Cerebellar cortex (tissue), 1 donor: ENCODE results near the gene RAB11B.
"Not testable (repeated sequence)": the region's sequence is repeated elsewhere in the genome, so short reads cannot be mapped to it uniquely, and the experiment has no call there.

Source experiments
- DNase-seq: peaks from one replicate; pipeline ENCODE4 v3.0.0-alpha.2; 2015; ENCODE audit warnings: low spot score

Gene RAB11B

DNA sequence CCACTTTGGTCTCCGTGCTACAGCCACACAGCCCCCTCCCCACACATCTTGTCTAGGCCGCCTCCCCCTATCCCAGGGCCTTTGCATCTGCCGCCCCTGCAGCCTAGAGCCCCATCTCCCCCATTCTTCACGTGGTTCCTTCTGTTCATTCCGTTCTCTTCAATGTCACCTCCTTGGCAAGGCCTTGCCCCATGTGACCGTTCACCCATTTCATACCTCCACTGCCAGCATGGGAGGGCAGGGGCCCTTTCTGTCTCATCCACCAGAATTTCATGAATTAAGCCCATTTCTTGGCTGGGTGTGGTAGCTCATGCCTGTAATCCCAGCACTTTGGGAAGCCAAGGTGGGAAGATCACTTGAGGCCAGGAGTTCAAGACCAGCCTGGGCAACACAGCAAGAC, 38.9 kb downstream of the RAB11B start:
- no peak for DNase-seq

DNA sequence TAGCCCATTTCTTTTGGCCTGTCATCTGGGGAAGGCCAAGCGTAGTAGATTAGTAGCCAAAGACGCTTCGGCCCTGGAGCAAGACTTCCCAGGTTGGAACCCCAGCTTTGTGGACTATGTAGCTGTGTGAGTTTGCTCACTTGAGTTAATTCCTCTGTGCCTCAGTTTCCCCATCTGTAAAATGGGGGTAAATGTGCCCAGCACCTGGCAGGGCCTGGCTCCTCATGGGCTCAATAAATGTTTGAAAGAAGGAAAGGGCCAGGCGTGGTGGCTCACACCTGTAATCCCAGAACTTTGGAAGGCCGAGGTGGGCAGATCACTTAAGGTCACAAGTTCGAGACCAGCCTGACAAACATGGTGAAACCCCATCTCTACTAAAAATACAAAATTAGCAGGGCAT, 39.7 kb downstream of the RAB11B start:
- DNase-seq: no peak

DNA sequence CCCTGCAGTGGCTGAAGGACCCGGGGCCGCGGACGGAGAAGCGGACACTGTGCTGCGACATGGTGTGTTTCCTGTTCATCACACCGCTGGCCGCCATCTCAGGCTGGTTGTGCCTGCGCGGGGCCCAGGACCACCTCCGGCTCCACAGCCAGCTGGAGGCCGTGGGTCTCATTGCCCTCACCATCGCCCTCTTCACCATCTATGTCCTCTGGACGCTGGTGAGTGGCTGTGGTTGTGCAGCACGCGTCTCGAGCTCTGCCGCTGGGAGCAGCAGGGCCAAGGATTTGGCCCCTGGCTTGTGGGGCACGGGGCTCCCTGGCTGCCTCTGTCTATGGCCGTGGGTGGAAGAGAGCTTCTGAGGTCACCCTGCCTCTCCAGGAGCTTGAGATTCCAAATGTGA, 40.5 kb downstream of the RAB11B start:
- DNase-seq: no peak

DNA sequence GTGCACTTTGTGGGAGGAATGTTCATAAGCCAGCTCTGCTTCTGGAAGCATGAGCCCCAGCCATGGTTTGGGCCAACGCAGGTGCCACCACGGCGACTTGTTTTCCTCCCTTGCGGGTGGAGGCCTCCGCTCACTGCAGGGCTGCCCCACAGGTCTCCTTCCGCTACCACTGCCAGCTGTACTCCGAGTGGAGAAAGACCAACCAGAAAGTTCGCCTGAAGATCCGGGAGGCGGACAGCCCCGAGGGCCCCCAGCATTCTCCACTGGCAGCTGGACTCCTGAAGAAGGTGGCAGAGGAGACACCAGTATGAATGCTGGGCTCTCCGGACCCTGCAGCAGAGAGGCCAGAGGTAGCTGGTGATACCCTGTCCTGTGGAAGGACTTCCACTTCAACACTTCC, 48.1 kb downstream of the RAB11B start:
- no peak for DNase-seq

DNA sequence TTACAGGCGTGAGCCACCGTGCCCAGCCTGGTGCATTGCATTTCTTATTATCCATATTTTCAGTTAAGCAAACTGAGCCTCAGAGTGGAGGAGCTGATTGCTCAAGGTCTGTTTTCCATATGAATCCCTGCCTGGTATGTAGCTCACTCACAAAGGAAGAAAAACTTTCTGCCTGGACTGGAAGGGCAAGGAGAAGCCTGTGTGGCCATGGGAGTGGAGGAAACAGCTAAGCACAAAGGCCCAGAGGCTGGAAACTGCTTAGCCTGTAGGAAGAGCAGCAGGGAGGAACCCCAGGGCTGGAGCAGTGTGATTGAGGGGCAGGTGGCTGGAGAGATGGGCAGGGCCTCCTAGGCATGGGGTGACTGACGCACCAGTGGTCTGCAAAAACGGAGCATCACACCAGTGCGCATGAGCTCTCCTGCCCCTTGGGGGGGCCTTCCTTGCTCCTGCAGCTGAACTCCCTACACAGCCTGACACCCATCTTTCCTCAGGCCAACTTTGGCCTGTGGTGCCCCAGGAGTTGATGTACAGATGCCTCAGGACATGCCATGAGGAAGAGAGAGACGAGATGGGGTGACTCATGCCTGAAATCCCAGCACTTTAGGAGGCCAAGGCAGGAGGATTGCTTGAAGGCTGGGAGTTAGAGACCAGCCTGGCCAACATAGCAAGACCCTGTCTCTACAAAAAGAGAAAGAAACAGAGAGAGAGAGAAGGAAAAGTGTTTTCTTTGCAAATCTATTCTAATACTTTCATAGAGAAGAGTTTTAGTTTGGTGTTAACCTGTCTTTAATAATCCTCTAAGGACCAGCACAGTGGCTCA, 51.8 kb downstream of the RAB11B start:
- no peak for DNase-seq

DNA sequence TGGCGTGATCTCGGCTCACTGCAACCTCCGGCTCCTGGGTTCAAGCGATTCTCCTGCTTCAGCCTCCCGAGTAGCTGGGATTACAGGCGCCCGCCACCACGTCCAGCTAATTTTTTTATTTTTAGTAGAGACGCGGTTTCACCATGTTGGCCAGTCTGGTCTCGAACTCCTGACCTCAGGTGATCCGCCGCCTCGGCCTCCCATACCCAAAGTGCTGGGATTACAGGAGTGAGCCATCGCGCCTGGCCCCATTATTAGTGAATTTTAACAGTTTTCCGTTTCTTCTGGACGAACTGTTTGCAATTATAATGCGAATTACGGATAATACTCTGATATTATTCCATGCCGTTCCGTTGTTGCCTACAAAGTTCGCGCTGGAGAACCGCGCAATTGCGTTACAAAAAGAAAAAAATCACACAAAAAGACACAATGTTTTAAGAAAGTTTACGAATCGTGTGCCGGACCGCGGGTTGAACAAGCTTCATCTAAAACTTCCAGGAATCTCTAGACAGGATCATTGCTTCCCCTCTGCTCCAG, 54.0 kb downstream of the RAB11B start:
- not testable (repeated sequence) for DNase-seq

DNA sequence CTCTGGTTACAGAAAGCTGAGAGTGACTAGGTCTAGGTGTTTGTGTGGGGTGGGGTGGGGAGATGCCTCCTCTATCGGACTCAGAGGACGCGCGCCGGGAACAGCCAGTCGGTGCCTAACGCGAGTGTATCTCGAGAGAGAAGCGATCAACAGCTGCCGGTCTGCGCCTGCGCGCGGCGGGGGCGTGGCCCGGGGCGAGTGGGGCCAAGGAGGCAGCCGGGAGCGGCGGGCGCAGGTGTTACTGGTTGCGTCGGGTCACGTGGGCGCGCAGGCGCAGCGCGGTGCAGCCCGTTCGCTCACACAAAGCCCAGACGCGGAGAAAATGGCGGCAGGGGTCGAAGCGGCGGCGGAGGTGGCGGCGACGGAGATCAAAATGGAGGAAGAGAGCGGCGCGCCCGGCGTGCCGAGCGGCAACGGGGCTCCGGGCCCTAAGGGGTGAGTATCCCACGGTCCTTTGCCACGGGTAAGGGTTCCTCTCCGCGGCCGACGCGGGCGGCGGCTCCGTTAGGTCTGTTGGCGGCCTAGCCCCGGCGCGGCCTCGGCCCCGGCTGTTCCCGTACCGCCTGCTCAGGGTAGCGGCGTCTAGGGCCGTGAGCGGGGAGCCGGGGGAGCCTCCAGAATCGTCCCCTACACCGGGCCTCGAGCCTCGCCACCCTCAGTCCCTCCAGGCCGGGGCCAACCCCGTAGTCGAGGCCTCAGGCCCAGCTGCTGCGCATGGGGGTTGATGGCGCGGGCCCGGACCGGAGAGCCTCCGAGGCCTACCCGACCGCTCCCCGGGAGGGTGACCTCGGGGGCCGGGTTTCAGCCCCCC, 54.7 kb downstream of the RAB11B start, which contains the start of gene HNRNPM:
TSS of gene HNRNPM (plus strand) at position 299 of the 811 bp plus-strand sequence. CDS start at position 323, 24 bp downstream.
- peak; percentile 97 for DNase-seq

DNA sequence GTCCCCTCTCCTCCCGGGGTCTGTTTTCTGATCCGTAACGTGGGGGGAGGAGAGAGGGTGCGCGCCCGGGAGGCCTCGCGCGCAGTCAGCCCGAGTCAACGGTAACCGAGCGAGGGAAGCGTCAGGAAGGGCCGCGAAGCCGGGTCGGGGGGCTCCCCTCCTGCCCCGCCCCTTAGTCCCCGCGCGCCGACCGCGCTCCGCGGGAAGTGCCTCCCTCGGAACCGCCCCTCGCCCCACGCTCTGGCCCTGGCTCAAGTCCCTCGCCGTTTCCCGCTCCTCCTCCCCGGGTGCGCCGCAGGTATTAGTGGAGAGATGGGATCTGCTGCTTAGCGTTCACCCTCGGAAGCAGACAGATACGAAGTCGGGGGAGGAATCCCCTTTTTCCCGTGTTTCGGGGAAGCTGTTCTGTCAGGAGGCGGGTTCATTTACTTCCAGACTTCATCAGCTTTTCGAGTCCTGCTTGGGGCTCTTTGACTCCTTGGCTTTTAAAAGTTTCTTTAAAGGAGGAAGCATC, 55.4 kb downstream of the RAB11B start:
- DNase-seq: no peak

DNA sequence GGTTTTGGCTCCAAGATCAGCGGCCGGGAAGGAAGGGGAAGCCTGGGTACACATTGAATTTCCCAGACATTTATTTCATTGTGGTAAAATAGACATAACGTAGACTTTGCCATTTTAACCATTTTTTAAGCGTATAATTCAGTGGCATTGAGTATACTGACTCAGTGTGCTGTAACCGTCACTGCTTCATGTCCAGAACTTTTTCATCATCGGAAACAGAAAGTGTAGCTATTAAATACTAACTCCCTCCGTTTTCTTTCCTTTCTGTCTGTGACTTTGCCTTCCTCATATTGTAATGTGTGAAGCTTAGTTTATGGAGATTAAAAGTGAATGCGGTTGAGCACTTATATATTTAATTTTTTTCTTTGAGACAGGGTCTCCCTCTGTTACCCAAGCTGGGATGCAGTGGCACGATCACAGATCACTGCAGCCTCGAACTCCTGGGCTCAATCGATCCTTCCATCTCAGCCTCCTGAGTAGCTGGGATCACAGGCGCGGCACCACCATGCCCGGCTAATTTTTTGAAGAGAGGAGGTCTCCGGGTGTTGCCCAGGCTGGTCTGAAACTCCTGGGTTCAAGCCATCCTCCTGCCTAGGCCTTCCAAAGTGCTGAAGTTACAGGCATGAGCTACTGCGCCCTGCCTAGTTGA, 56.0 kb downstream of the RAB11B start:
- DNase-seq: no peak

DNA sequence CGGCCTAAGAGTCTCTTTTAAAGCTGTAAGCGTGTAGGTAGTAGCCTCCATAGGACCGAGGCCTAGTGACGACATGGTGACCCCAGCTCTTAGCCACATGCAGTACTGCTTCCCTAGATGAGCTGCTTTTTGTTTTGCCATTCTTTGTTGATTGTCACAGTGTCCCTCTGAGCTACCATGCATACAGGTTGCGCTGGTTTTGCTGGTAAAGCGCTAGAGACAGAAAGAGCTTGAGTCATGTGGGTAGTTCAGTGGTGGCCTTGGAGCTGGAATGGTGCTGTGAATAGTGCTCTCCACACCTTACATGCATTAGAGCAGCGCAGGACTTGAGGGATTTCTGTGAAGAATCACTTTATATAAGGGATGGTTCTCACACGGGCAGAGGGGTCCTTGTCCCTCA, 59.7 kb downstream of the RAB11B start:
- no peak for DNase-seq

DNA sequence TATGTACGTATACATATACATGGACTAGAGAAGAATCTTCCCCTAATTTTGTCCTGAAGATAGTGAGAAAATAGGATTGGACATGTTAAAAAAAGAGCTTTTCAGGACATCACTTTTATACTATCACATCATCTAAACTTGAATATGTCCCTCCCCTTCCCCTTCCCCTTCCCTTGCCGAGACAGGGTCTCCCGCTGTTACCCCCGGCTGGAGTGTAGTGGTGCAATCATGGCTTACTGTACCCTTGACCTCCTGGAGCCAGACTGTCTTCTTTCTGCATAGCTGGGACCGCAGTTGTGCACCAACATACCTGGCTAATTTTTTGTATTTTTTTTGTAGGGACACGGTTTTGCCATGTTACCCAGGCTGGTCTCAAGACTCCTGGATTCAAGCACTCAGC, 61.2 kb downstream of the RAB11B start:
- DNase-seq: no peak

DNA sequence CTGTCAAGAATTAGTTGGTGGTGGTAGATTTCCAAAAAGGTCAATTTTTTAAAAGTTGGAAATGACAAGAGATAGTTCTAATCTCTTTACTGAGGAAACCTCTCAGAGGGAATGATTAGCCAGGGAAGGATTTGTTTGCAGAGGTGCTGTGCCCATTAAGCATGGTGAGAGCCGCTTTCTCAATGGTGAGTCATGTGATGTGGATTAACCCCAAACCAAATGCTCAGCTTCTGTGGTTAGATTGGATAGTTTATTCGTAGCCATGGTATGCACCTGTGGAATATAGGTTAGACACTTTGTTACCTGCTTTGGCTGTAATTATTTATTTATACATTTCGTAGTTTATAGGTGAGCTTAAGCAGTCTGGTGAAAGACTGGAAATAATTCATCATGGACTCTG, 61.7 kb downstream of the RAB11B start:
- DNase-seq: no peak

DNA sequence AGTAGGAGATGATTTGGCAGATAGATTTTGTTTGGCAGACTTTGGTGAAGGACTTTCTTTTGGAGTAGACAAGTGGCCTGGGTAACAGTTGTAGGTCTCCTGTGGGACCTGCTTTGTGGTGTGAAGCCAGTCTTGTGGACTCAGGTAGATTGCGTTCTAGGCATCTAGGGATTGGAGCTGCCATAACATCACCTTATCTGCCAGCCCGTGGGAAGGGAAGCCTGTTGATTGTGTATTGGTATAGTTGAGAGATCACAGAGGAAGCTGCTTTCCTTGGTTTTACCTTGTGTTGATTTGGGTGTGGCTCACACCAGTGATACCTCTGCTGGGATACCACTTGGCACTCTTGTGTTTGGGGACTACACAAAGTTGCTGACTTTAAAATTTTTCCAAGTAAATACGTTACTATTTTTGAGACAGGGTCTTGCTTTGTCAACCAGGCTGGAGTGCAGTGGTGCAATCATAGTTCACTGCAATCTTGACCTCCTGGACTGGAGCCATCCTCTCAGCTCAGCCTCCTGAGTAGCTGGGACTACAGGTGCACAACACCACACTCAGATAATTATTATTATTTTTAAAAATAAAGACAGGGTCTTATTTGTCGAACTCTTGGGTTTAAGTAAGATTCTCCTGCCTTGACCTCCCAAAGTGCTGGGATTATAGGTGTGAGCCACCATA, 62.4 kb downstream of the RAB11B start:
- DNase-seq: no peak

DNA sequence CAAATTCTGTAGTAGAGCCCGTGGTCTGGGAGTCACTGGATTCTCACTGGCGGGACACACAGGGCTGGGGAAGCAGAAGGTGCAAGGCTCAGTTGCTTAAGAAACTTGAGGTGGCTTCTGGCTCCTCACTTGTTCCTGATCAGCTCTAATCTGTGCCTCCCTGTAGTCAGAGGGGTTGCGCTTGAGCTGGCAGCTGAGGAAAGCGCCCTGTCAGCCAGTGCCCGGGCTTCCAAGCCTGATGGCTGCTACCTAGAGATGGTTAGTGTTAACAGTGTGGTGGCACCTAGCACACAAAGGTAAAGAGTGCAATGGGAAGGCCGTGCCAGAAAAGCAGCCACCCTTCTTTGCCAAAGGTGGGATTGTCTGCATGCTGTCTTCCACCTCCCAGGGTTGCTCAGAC, 63.5 kb downstream of the RAB11B start:
- DNase-seq: no peak
